PFSK-1 (cell line): ENCODE measurements around the gene EIF2S1.

Source experiments
- FOXP2 ChIP-seq: optimal IDR thresholded peaks from 2 replicates; pipeline ENCODE3; 2011; ENCODE audit warnings: borderline replicate concordance, control low read depth, inconsistent platforms; ENCODE audit not compliant: insufficient read depth; ENCODE audit errors: extremely low read length, extremely low read depth
- POLR2AphosphoS5 ChIP-seq: IDR thresholded peaks from 2 replicates; pipeline ENCODE4 v1.6.1; 2012; ENCODE audit warnings: low read depth, mild to moderate bottlenecking, control low read depth, low read length, moderate library complexity
- SIN3A ChIP-seq: IDR thresholded peaks from 2 replicates; pipeline ENCODE4 v1.6.1; 2012; ENCODE audit warnings: mild to moderate bottlenecking, low read length, moderate library complexity, borderline replicate concordance; ENCODE audit not compliant: insufficient read depth
- TAF1 ChIP-seq: IDR thresholded peaks from 2 replicates; pipeline ENCODE4 v1.6.1; 2012; ENCODE audit warnings: low read length, control low read depth, borderline replicate concordance; ENCODE audit not compliant: insufficient read depth
- TF ChIP-seq, protein P1 (sequence below), 2 experiments: IDR thresholded peaks; 2 replicates each; pipeline versions ENCODE4 v1.6.1 to v1.8.0; 2011 to 2012; ENCODE audit warnings: low read depth in 2 of 2, low read length in 2 of 2, control low read depth in 1 of 2, inconsistent platforms in 1 of 2, mild to moderate bottlenecking in 1 of 2, moderate library complexity in 1 of 2; ENCODE audit not compliant: insufficient read depth in 1 of 2

The EIF2S1 gene

DNA sequence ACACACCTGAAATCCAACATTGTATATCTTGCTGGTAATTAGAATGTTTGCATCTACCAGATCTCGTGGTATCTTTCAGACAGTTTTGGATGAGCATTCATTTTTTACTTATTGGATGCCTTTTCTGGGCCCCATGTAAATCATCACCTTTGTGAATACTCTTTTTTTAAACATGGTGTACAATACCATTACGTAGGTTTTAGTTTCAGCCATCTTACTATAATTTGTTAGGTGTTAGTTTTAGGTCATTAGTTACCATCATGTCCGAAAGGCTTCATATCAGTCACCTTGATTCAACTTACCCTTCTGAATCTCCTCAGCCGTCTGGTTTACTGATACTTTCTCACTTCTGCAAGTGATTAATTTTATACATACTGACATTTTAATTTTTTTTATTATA is 5.3 kb downstream of the EIF2S1 start:
- TF ChIP-seq TAF1 (no peak), POLR2AphosphoS5 (no peak), SIN3A (no peak), FOXP2 (no peak)
- TF ChIP-seq, protein P1, sequence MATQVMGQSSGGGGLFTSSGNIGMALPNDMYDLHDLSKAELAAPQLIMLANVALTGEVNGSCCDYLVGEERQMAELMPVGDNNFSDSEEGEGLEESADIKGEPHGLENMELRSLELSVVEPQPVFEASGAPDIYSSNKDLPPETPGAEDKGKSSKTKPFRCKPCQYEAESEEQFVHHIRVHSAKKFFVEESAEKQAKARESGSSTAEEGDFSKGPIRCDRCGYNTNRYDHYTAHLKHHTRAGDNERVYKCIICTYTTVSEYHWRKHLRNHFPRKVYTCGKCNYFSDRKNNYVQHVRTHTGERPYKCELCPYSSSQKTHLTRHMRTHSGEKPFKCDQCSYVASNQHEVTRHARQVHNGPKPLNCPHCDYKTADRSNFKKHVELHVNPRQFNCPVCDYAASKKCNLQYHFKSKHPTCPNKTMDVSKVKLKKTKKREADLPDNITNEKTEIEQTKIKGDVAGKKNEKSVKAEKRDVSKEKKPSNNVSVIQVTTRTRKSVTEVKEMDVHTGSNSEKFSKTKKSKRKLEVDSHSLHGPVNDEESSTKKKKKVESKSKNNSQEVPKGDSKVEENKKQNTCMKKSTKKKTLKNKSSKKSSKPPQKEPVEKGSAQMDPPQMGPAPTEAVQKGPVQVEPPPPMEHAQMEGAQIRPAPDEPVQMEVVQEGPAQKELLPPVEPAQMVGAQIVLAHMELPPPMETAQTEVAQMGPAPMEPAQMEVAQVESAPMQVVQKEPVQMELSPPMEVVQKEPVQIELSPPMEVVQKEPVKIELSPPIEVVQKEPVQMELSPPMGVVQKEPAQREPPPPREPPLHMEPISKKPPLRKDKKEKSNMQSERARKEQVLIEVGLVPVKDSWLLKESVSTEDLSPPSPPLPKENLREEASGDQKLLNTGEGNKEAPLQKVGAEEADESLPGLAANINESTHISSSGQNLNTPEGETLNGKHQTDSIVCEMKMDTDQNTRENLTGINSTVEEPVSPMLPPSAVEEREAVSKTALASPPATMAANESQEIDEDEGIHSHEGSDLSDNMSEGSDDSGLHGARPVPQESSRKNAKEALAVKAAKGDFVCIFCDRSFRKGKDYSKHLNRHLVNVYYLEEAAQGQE (IDR thresholded peaks at IDR 0.05; ENCODE audit: insufficient read depth in 1 of 2, low read depth in 2 of 2, low read length in 2 of 2): no peak

DNA sequence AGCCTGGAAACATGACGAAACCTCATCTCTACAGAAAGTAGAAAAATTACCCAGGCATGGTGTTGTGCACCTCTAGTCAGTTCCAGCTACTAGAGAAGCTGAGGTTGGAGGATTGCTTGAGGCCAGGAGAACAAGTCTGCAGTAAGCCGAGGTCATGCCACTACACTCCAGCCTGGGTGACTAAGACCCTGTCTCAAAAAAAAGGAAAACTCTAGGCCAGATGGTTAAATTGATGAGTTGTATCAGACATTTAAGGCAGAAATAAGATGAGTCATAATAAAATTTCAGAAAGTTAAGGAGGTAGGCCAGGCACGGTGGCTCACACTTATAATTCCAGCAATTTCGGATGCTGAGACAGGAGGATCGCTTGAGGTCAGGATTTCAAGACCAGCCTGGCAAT is 10.7 kb downstream of the EIF2S1 start:
- TF ChIP-seq SIN3A: no peak
- TF ChIP-seq, protein P1 (IDR thresholded peaks at IDR 0.05; ENCODE audit: insufficient read depth in 1 of 2, low read depth in 2 of 2, low read length in 2 of 2): no peak
- no peak for TF ChIP-seq TAF1
- TF ChIP-seq POLR2AphosphoS5: no peak
- TF ChIP-seq FOXP2: no peak

- TF ChIP-seq, protein P1 (IDR thresholded peaks at IDR 0.05; ENCODE audit: insufficient read depth in 1 of 2, low read depth in 2 of 2, low read length in 2 of 2): no peak
- TF ChIP-seq FOXP2 (no peak), POLR2AphosphoS5 (no peak), TAF1 (no peak), SIN3A (no peak)
Measured at GRCh38 chr14:67371247-67372148, 11.4 kb downstream of the EIF2S1 start.

DNA sequence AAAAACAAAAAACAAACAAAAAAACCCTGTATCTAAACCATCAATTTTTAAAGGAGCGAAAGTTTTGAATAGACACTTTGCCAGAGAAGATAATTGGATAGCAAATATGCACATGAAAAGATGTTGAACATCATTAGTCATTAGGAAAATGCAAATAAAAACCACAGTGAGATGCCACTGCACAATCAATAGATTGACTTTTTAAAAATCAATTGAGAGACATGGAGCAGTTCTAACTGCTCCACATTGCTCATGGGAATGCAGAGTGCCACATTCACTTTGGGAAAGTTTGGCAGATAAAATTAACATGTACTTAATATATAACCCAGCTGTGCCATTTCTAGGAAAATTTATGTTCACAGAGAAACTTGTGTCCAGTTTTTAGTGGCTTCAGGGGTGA is 12.7 kb downstream of the EIF2S1 start:
- TF ChIP-seq SIN3A (no peak), TAF1 (no peak), FOXP2 (no peak), POLR2AphosphoS5 (no peak)
- TF ChIP-seq, protein P1 (IDR thresholded peaks at IDR 0.05; ENCODE audit: insufficient read depth in 1 of 2, low read depth in 2 of 2, low read length in 2 of 2): no peak

GRCh38 chr14:67373347-67373746 is 13.2 kb downstream of the EIF2S1 start:
- no peak for TF ChIP-seq TAF1
- TF ChIP-seq, protein P1 (IDR thresholded peaks at IDR 0.05; ENCODE audit: insufficient read depth in 1 of 2, low read depth in 2 of 2, low read length in 2 of 2): no peak
- TF ChIP-seq FOXP2: no peak
- no peak for TF ChIP-seq SIN3A
- TF ChIP-seq POLR2AphosphoS5: no peak
